ENCODE measurements around the gene THUMPD3.

THUMPD3 gene

DNA sequence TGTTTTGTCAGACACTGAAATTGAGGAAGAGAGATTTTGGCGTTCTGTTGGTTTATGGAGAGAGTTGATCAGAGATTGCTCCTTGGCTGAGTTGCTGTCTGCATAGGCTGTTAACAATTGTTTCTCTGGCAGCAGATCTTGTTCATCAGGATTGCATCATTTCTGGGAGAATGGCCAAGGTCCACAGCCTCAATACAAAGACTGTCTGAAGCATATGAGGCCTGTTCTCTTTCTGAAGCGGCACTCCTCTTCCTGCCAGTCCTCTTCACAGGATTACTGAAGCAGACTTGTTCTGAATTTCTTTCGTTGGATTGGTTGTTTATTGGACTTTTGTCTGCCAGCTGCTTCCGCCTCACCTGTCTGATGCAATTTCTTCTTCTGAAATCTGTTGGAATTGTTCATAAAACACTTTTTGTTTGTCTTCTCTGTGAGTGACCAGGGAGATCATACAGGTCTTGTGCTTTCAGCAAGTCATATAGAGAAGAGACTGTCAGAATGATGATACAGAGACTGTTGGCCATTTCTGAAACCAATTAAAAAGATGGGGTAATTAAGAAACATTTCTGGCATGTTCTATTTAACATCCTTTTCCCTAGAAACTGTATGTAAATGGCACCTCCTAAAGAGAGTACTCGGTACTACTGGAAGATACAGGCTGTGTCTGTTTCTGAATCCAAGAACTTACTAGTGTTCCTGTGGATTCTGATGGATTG lies 60.0 kb downstream of the THUMPD3 start:
- DNase-seq = peak; percentile 46

GRCh38 chr3:9428411-9428810 lies 65.6 kb downstream of the THUMPD3 start:
- no peak for DNase-seq

DNA sequence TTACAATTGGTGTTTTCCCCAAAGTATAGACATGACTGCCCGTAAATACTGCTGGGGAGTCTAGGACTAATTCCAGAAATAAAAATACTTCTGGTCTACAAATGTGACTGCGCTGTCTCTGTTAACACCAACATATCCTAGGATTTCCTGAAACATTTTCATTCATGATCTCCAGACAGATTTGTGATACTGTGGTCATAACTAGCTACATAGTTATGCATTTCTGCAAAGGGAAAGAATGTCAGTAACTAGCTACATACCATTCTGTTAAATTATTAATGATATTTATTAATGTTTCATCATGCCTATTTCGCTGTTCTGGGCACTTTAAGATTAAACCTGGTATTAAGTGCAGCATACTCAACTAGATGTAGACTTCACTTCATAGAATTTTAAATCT lies 67.9 kb downstream of the THUMPD3 start:
- DNase-seq = no peak

DNA sequence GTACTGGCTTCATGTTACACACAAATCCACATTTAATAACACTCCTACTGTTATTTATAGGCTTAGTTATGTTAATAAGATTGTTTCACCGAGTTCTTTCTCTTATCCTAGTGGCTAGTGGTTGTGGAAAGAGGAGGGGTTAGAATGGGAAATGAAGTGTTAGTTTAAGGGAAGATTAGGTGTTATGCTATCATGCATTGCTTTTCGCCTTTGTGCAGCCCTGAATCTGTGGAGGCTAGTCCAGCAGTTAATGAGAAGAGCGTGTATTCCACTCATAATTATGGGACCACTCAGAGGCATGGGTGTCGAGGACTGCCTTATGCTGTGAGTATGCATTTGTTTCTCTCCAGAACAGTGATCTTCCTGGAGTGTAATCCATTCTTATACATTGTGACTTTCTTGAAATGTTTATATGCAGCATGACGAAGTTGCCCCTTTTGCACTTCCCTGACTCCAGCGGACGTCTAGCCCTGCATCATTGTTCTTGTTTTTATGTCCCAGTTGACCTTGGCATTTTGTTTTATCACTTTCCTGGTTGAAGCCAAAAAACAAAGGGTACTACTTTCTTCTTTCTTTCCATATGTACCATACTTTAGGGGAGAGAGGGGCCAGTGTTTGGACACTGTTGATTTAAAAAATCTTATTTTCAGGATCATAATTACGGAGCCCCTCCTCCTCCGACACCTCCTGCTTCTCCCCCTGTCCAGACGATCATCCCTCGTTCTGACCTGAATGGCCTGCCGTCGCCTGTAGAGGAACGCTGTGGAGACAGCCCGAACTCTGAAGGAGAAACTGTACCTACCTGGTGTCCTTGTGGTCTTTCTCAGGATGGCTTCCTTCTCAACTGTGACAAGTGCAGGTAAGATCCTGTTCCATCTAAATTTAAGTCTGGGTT lies 71.0 kb downstream of the THUMPD3 start:
- no peak for DNase-seq

DNA sequence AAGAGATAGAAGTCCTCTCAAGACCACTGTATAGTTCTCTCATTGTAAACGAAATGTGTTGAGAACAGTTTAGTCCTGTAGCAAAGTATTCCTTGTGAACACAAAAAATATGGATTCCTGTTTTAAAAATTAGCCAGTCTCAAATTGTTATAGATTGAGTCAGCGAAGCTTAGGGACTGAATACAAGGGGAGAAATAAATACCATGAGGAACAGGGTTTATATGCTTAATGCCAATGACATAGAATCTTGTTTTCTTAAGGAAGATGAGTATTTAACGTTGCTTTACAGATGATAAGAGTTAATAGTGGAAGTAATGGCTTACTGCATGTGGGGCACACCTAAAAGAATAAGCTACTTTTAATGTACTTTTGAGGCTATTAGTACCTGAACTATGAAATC lies 72.5 kb downstream of the THUMPD3 start:
- DNase-seq = no peak

Measured in NCI-H2227 treated with DMSO at 0.1 percent for 48 hours (cell line).